Mesenteric fat pad (tissue), 1 donor: Measurements from ENCODE around the gene TAF11. TPM values are rescaled to one million over a fixed set of nuclear protein-coding genes. Genes with fewer than 3 reads are reported as not detected.
"Not testable (repeated sequence)": the region's sequence is repeated elsewhere in the genome, so short reads cannot be mapped to it uniquely, and the experiment has no call there.

ENCODE experiments used
- DNase-seq: peaks from one replicate; pipeline ENCODE4 v3.0.0-alpha.2; 2020; ENCODE audit warnings: low spot score
- total RNA-seq: library from RNA; stranded (reverse); fragmentation: NEBNext Ultra II Directional; extraction: Animal tissue kit (Norgen Biotek cat#: 25700); gene quantifications from one replicate; pipeline ENCODE4 v1.2.1, GENCODE V29; 2021
- donor health status: DM: yes; HTN: yes; CAD: no.

Gene TAF11
- total RNA-seq, 1 donor from 2014 or later = 17.3 TPM

- no peak for DNase-seq
Measured at GRCh38 chr6:34906826-34907225, 19.0 kb upstream of the TAF11 start.

- no peak for DNase-seq
Measured at GRCh38 chr6:34904990-34905613, 17.3 kb upstream of the TAF11 start.

- no peak for DNase-seq
Measured at GRCh38 chr6:34901930-34902329, 14.1 kb upstream of the TAF11 start.

- DNase-seq = no peak
Measured at GRCh38 chr6:34900321-34901031, 12.6 kb upstream of the TAF11 start.

- not testable (repeated sequence) for DNase-seq
Measured at GRCh38 chr6:34899748-34900147, 11.9 kb upstream of the TAF11 start.

GRCh38 chr6:34897716-34898115, 9.9 kb upstream of the TAF11 start:
- DNase-seq = no peak

GRCh38 chr6:34897130-34897529, 9.3 kb upstream of the TAF11 start:
- DNase-seq = no peak

- no peak for DNase-seq
Measured at GRCh38 chr6:34894693-34895092, 6.9 kb upstream of the TAF11 start.

GRCh38 chr6:34891296-34891695, 3.5 kb upstream of the TAF11 start:
- DNase-seq = no peak

GRCh38 chr6:34890533-34890925, 2.7 kb upstream of the TAF11 start:
- no peak for DNase-seq

GRCh38 chr6:34888874-34889555, 1.2 kb upstream of the TAF11 start, which contains the start of gene ANKS1A:
Gene ANKS1A, plus strand, starts transcription at chr6:34889255. Its CDS starts 148 bp downstream, at chr6:34889403.
- peak; percentile 96 for DNase-seq

- no peak for DNase-seq
Measured at GRCh38 chr6:34888514-34888856, 643 bp upstream of the TAF11 start.

- DNase-seq = not testable (repeated sequence)
Measured at GRCh38 chr6:34885837-34886236, 2.0 kb downstream of the TAF11 start.

GRCh38 chr6:34884996-34885395, 2.8 kb downstream of the TAF11 start:
- DNase-seq = no peak

- not testable (repeated sequence) for DNase-seq
Measured at GRCh38 chr6:34884073-34884472, 3.8 kb downstream of the TAF11 start.

GRCh38 chr6:34877869-34878485, 9.9 kb downstream of the TAF11 start:
- no peak for DNase-seq

- no peak for DNase-seq
Measured at GRCh38 chr6:34877259-34877658, 10.6 kb downstream of the TAF11 start.

- DNase-seq = no peak
Measured at GRCh38 chr6:34876472-34876871, 11.4 kb downstream of the TAF11 start.

GRCh38 chr6:34875292-34876213, 12.3 kb downstream of the TAF11 start:
- DNase-seq = no peak

GRCh38 chr6:34872332-34872731, 15.5 kb downstream of the TAF11 start:
- DNase-seq = no peak

- DNase-seq = no peak
Measured at GRCh38 chr6:34871853-34872252, 16.0 kb downstream of the TAF11 start.
